ENCODE data around the gene TSPAN10. TPM values are rescaled to one million over a fixed set of nuclear protein-coding genes. Genes with fewer than 3 reads are reported as not detected.

Gene TSPAN10
- total and polyA plus RNA-seq, 9 of the 15 experiments (the other 6 are each of a cell fraction or from before 2014, with no cell fraction given) = 0.05 to 0.31 (median 0.13) TPM; not detected in 1

GRCh38 chr17:81681672-81682071 is 44.7 kb downstream of the TSPAN10 start:
- no peaks in the 10 kb centered on the region for H3K27me3 ChIP-seq (ENCODE audit: control insufficient read depth in 2 of 2, insufficient read depth in 2 of 2, low read length in 2 of 2)
- H3K4me3 ChIP-seq = no peak overlapping the region
- H3K4me1 ChIP-seq (replicated peaks in 1 of 2; ENCODE audit: control insufficient read depth in 2 of 2, insufficient read depth in 2 of 2, low read length in 2 of 2) = peaks cover 13 to 50% of the 10 kb centered on the region in 2 experiments
- ChIA-PET CTCF (ENCODE audit: low intra/inter-chr PET ratio) (no interaction called here), POLR2A (interaction anchor here (1.0 to 2.0 kb wide), 3 partner anchors 9 to 14 kb away, joined by 3 to 8 read pairs (median 4); no protein-coding TSS in a partner anchor)
- in situ Hi-C loops (cut with MboI) (no loop called here), intact Hi-C loops (cut with micrococcal nuclease) (no loop called here)
- peaks cover 31% of the 10 kb centered on the region; the same call in 2 of the 3 replicates for H3K36me3 ChIP-seq (ENCODE audit: control insufficient read depth, insufficient read depth, low read length)
- peaks cover 7% of the 10 kb centered on the region; the same call in 1 of the 2 replicates for H4K20me1 ChIP-seq (replicated peaks; ENCODE audit: control insufficient read depth, insufficient read depth, low read length)
- no peaks in the 10 kb centered on the region for H3K9me3 ChIP-seq (replicated peaks; ENCODE audit: control insufficient read depth, insufficient read depth, low read depth, low read length)
- H3K4me2 ChIP-seq (ENCODE audit: insufficient read depth, low read length) = no peak overlapping the region
- ATAC-seq (no peak), DNase-seq (ENCODE audit: extremely low read depth in 1 of 4, low spot score in 3 of 4) (no peak), FAIRE-seq (no peak)
- H3K79me2 ChIP-seq (ENCODE audit: control insufficient read depth, insufficient read depth, low read length) = peaks cover 49% of the 10 kb centered on the region
- WGBS (ENCODE audit: insufficient coverage, low coverage, missing lambda C conversion rate) = 90% methylated on average over 11 of the region's 17 CpGs
- peaks cover 6% of the 10 kb centered on the region for H3K9me1 ChIP-seq (ENCODE audit: control insufficient read depth, insufficient read depth, low read length)
- TF ChIP-seq ILF3 (IDR thresholded peaks at IDR 0.05; ENCODE audit: borderline replicate concordance) (no peak), HES1 (IDR thresholded peaks at IDR 0.05; ENCODE audit: low read depth) (no peak), ETS1 (conservative IDR thresholded peaks at IDR 0.05; ENCODE audit: control insufficient read depth, low read depth, low read length) (no peak), DDX20 (tag; IDR thresholded peaks at IDR 0.05; ENCODE audit: low read depth) (no peak), ZNF280B (CRISPR knock-in tag; IDR thresholded peaks at IDR 0.05) (no peak), CBX2 (IDR thresholded peaks at IDR 0.05; ENCODE audit: insufficient read depth, low read length, poor library complexity, severe bottlenecking) (no peak), CHCHD3 (CRISPR knock-in tag; IDR thresholded peaks at IDR 0.05) (no peak), ZNF436 (CRISPR knock-in tag; IDR thresholded peaks at IDR 0.05) (no peak), NR4A1 (CRISPR knock-in tag; IDR thresholded peaks at IDR 0.05) (no peak), NR4A1 (tag; IDR thresholded peaks at IDR 0.05) (no peak), PTRF (tag; IDR thresholded peaks at IDR 0.05) (no peak), ZNF124 (CRISPR knock-in tag; IDR thresholded peaks at IDR 0.05) (no peak), CTBP1 (IDR thresholded peaks at IDR 0.05; ENCODE audit: borderline replicate concordance) (no peak), PHTF2 (CRISPR knock-in tag; IDR thresholded peaks at IDR 0.05) (no peak), TCF3 (CRISPR knock-in tag; IDR thresholded peaks at IDR 0.05) (no peak)
- no peak overlapping the region for H2AFZ ChIP-seq (ENCODE audit: low read depth, low read length)
- H3K27ac ChIP-seq (ENCODE audit: extremely low read depth, low read depth, low read length) = no peak overlapping the region
- no TSS peak for BruUV-seq (replicated peaks)
- no peak overlapping the region for H3K9ac ChIP-seq (ENCODE audit: insufficient read depth in 1 of 2, low read depth in 2 of 2, low read length in 2 of 2)
